Right lobe of liver (tissue), 6 donors: ENCODE measurements around the gene ATIC. TPM values are rescaled to one million over a fixed set of nuclear protein-coding genes. Genes with fewer than 3 reads are reported as not detected.
A peak's percentile ranks its signal among the peaks of the same experiment; 100 is the strongest.

Experiments
- ATAC-seq, 4 donors: fragments of 200-7000 bp; cut with Tn5 transposase; one replicate each; pipeline ENCODE4 v1.9.1; 2020; ENCODE audit warnings: mild to moderate bottlenecking in 4 of 4, moderate library complexity in 4 of 4
- DNase-seq, 3 donors: peaks; one replicate each; pipeline ENCODE4 v3.0.0-alpha.2; 2020
- H3K27ac ChIP-seq, 3 donors: fragments of 200-600 bp; one replicate each; pipeline ENCODE4 v1.8.0; 2022
- H3K27me3 ChIP-seq, 2 donors: fragments of 200-600 bp; one replicate each; pipeline ENCODE4 v1.8.0; 2022
- H3K36me3 ChIP-seq, 4 donors: fragments of 200-600 bp; sonication (generic) in 1 of 4; one replicate each; pipeline versions ENCODE4 v1.5.1 to v1.8.0; 2017 to 2022; ENCODE audit warnings: control low read depth in 1 of 4
- H3K4me1 ChIP-seq, 4 donors: fragments of 200-600 bp; sonication (generic) in 1 of 4; one replicate each; pipeline versions ENCODE4 v1.5.1 to v1.8.0; 2017 to 2022; ENCODE audit warnings: control low read depth in 1 of 4
- H3K4me3 ChIP-seq, 3 donors: fragments of 200-600 bp; one replicate each; pipeline ENCODE4 v1.8.0; 2022
- H3K9me3 ChIP-seq, 4 donors: fragments of 200-600 bp; sonication (generic) in 1 of 4; one replicate each; pipeline versions ENCODE4 v1.5.1 to v1.8.0; 2017 to 2022; ENCODE audit warnings: control low read depth in 1 of 4
- CTCF ChIP-seq, 4 donors: fragments of 200-600 bp in 3 of 4; fragments of 450-650 bp in 1 of 4; IDR thresholded peaks; one replicate each; pipeline versions ENCODE4 v1.5.1 to v1.8.0; 2016 to 2022; ENCODE audit warnings: antibody characterized with exemption in 4 of 4, mild to moderate bottlenecking in 2 of 4
- POLR2A ChIP-seq: fragments of 450-650 bp; IDR thresholded peaks from one replicate; pipeline ENCODE4 v1.6.1; 2017; ENCODE audit warnings: antibody characterized with exemption, mild to moderate bottlenecking
- WGBS: methylation state at CpG from one replicate; pipeline ENCODE4 v1.1.6; 2018; ENCODE audit warnings: low coverage, low lambda C conversion rate; ENCODE audit not compliant: insufficient coverage; ENCODE audit errors: missing lambda C conversion rate; 5-methylcytosine and 5-hydroxymethylcytosine counted together
- intact Hi-C, 2 donors: fragments of 100-400 bp; cut with DNase I; formaldehyde crosslinking; loops; one replicate each; pipeline versions ENCODE4 v1.11.2 to v1.14.1; 2022
- total RNA-seq, 6 experiments: library from RNA; depleted of rRNA in 2 of 6; stranded (reverse); fragments of >200 nt in 2 of 6; fragmentation: NEBNext Ultra II Directional in 3 of 6; extraction: Animal tissue kit (Norgen Biotek cat#: 25700) in 3 of 6; gene quantifications; one replicate each; pipeline versions ENCODE4 v1.1.0 to v1.2.4, GENCODE V29; 2016 to 2023
- donor health status: DM: no; HTN: yes; CAD: no.
- donor health status: DM: no; HTN: no; CAD: no.
- donor health status: DM: no; HTN: no; CAD: no.
- donor health status: DM: no; HTN: yes; CAD: no.
- donor health status: DM: no; HTN: yes; CAD: no.

ATIC gene
- total RNA-seq, 6 experiments from 2014 or later: 38.8 to 57.3 (median 43.0) TPM

DNA sequence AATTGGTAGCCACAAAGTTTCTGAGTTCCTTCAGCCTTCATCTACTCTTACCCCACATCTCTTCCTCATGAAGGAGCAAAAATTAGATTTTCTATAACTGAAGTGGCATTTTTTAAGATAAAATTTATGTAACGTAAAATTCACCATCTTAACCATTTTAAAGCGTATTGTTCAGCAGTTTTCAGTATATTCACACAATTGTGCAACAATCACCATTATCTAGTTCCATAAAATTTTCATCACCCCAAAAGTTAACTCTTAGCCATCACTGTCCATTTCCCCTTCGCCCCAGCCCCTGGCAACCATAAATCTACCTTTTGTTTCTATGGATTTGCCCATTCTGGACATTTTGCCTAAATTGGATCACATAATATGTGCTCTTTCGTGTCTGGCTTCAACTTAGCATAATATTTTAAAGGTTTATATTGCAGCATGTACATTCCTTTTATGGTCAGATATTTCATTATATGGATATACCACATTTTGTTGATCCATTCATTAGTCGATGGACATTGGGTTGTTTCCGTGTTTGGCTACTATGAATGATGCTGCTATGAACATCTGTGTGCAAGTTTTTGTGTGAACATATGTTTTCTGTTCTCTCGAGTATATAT is 44.6 kb downstream of the ATIC start:
- WGBS: 88% methylated on average over 7 of the region's 7 CpGs
- no peak for ATAC-seq
- H3K4me3 ChIP-seq: no peak overlapping the region
- H3K36me3 ChIP-seq: peaks cover 0 to 16% (median 7%) of the 10 kb centered on the region in 4 donors
- no peak for DNase-seq
- no peaks in the 10 kb centered on the region for H3K4me1 ChIP-seq
- no peak overlapping the region for H3K27ac ChIP-seq
- H3K9me3 ChIP-seq: no peaks in the 10 kb centered on the region
- intact Hi-C loops: no loop called here
- no peaks in the 10 kb centered on the region for H3K27me3 ChIP-seq
- TF ChIP-seq CTCF (IDR thresholded peaks at IDR 0.05) (no peak), POLR2A (no peak)

DNA sequence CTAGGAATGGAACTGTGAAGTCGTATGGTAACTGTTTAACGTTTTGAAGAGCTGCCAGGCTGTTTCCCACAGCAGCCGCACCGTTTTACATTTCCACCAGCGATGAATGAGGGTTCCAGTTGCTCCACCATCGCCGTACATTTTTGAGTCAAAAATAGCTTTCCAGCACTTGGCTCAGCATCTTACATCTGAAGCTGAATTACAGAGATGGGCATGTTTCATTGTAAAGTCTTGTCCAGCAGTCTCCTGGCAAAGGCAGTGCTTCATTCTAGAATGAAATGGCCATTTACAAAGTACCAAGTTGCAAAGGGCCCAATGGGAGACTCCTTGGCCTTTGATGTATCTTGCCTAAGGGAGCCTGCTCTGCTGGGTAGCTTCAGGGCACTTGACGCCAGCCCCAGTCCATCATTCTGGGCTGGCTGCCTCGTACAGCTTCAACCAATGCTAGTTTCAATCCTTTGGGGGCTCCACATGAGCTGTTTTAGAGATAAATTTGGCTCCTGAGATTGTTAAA is 45.1 kb downstream of the ATIC start:
- WGBS: 63% methylated on average over 9 of the region's 9 CpGs
- Histone ChIP-seq H3K4me1 (no peaks in the 10 kb centered on the region), H3K9me3 (no peaks in the 10 kb centered on the region), H3K27ac (no peak overlapping the region), H3K27me3 (no peaks in the 10 kb centered on the region), H3K4me3 (no peak overlapping the region), H3K36me3 (peaks cover 0 to 22% (median 10%) of the 10 kb centered on the region in 4 donors)
- TF ChIP-seq CTCF (IDR thresholded peaks at IDR 0.05) (no peak), POLR2A (no peak)
- intact Hi-C loops: no loop called here
- ATAC-seq: peak in 3 of 4 donors; percentile 9 to 39 (median 32)
- no peak for DNase-seq

GRCh38 chr2:215357660-215358059 is 45.8 kb downstream of the ATIC start:
- peaks cover 0 to 28% (median 13%) of the 10 kb centered on the region in 4 donors for H3K36me3 ChIP-seq
- H3K4me1 ChIP-seq: no peaks in the 10 kb centered on the region
- H3K9me3 ChIP-seq: no peaks in the 10 kb centered on the region
- TF ChIP-seq POLR2A (no peak), CTCF (IDR thresholded peaks at IDR 0.05) (no peak)
- H3K4me3 ChIP-seq: no peak overlapping the region
- intact Hi-C loops: no loop called here
- no peaks in the 10 kb centered on the region for H3K27me3 ChIP-seq
- DNase-seq (no peak), ATAC-seq (no peak)
- 51% methylated on average over 3 of the region's 3 CpGs for WGBS
- H3K27ac ChIP-seq: no peak overlapping the region

- no peak for DNase-seq
- H3K27ac ChIP-seq: no peak overlapping the region
- H3K9me3 ChIP-seq: no peaks in the 10 kb centered on the region
- ATAC-seq: peak in 1 of 4 donors; percentile 30
- H3K4me3 ChIP-seq: no peak overlapping the region
- TF ChIP-seq CTCF (IDR thresholded peaks at IDR 0.05) (no peak), POLR2A (no peak)
- H3K4me1 ChIP-seq: no peaks in the 10 kb centered on the region
- intact Hi-C loops: no loop called here
- WGBS: 36% methylated on average over 4 of the region's 4 CpGs
- H3K36me3 ChIP-seq: peaks cover 0 to 34% (median 17%) of the 10 kb centered on the region in 4 donors
- no peaks in the 10 kb centered on the region for H3K27me3 ChIP-seq
Observed at GRCh38 chr2:215358312-215358845, 46.5 kb downstream of the ATIC start.
